Right lobe of liver (tissue), 4 donors: ENCODE results near the gene IL1RAPL1.

Experiments used
- POLR2A ChIP-seq: fragments of 450-650 bp; IDR thresholded peaks from one replicate; pipeline ENCODE4 v1.6.1; 2017; ENCODE audit warnings: antibody characterized with exemption, mild to moderate bottlenecking
- TF ChIP-seq, protein P1 (sequence below), 4 donors: fragments of 200-600 bp in 3 of 4; fragments of 450-650 bp in 1 of 4; IDR thresholded peaks; one replicate each; pipeline versions ENCODE4 v1.5.1 to v1.8.0; 2016 to 2022; ENCODE audit warnings: antibody characterized with exemption in 4 of 4, mild to moderate bottlenecking in 2 of 4
- donor health status: DM: no; HTN: no; CAD: no.
- donor health status: DM: no; HTN: no; CAD: no.
- donor health status: DM: no; HTN: yes; CAD: no.

DNA sequence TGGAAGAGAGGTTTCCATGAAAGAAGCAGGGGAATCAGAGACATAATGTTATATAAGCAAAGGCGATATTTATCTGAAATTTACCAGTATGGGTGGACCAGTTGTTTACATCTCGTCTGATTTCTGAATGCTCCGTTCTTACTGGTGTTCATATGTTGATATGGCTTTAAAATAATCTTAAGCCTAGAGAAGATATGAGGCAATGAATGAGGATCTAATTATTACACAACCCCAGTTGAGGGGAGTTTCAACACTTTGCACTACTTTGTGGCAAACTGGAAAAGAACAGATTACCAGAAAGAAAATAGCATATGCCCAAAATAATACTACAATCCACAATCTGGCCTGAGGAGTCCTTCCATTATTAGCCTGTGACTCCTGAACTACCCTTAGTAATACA, 1364.8 kb downstream of the IL1RAPL1 start:
- TF ChIP-seq, protein P1, sequence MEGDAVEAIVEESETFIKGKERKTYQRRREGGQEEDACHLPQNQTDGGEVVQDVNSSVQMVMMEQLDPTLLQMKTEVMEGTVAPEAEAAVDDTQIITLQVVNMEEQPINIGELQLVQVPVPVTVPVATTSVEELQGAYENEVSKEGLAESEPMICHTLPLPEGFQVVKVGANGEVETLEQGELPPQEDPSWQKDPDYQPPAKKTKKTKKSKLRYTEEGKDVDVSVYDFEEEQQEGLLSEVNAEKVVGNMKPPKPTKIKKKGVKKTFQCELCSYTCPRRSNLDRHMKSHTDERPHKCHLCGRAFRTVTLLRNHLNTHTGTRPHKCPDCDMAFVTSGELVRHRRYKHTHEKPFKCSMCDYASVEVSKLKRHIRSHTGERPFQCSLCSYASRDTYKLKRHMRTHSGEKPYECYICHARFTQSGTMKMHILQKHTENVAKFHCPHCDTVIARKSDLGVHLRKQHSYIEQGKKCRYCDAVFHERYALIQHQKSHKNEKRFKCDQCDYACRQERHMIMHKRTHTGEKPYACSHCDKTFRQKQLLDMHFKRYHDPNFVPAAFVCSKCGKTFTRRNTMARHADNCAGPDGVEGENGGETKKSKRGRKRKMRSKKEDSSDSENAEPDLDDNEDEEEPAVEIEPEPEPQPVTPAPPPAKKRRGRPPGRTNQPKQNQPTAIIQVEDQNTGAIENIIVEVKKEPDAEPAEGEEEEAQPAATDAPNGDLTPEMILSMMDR (IDR thresholded peaks at IDR 0.05) = no peak
- TF ChIP-seq POLR2A = no peak
